ENCODE results near the gene GKN1.

The GKN1 gene

DNA sequence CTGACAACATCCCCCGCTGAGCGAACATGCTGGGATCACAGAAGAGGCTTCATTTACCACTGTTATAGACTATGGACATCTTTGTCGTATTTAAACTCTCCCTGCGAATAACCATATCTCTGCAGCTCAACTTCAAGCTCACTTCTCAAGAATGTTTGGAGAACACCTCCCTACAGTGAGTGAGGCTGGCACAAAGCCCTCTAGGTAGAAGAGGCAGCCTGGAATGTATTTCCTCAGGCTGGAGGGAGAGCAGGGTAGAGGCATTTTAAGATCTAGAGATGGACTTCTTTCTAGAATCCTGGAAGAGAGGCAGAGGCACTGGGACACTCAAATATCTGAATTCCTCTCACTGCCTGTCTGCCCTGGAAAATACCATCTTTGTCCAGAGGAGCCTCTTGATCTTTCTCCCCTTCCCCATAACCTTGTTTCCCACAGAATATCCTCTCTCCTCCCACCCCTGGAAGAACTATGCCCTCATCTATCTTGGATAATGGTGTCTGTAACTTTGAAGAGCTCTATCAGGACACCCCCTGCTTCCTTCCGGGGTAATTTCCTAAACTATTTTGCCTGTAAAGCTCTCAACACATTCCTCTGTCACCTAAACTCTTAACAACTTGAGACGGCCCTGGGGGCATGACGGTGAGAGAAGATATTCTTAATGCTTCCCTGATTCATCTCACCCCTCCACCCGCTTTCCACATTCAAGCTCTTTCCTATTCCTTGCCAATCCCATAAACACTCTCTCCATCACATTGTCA, 36.2 kb downstream of the GKN1 start:
- DNase-seq = no peak

DNA sequence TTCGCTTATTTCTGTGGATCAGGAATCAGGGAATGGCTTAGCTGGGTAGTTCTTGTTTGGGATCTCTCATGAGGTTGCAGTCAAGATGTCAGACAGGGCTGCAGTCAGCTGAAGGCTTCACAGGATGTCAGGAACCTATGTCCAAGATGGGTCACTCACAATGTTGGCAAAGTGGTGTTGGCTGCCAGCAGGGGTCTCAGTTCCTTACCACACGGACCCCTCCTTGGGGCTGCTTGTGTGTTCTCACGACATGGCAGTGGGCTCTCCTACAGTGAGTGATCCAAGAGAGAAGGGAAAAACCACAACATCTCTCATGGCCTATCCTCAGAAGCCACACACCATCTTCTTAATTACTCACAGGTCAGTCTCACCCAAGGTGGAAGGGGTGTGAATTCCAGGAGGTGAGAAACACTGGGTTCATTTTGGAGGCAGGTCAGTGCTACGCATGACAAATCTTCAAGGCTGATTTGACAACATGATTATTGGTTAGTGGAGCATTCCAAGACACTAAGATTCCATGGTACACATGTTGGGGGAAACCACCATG, 37.2 kb downstream of the GKN1 start:
- no peak for DNase-seq

DNA sequence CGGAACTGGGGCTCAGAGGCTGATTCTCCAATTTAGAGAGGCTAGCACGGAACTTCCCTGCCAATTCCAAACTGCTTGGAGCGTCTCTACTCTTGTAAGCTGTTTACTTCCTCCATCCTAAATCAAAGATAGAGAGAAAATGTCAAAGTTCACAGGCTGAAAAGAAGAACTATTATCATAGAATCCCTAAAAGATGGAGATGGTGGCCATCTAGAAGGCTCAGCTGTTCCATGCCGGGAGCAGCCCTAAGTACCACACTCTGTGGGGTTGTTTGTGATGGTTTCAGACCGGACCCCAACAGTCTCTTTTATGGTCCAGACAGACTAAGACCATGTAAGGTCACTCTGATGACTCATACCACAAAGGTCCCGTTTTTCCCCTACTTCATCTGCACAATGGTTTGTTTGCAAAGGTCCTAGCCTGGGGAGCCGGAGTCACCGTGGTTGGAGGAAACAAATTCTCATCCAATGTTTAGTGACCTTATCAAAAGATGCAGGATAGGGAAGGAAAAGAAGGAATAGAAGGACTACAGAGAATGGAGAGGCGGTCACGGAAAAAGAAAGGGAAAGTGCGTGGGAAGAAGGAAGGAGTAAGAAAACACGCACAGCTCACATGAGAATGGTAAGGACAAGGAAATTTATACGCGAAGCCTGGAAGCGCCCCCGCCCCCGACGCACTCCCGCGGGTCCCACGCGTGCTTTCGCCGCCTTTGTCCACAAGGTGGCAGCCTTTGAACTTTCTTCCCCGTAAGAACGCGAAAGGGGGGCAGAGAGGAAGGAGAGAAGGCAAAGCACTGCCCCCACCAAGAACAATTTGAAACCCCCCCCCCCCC, 38.1 kb downstream of the GKN1 start:
- peak; percentile 20 for DNase-seq

DNA sequence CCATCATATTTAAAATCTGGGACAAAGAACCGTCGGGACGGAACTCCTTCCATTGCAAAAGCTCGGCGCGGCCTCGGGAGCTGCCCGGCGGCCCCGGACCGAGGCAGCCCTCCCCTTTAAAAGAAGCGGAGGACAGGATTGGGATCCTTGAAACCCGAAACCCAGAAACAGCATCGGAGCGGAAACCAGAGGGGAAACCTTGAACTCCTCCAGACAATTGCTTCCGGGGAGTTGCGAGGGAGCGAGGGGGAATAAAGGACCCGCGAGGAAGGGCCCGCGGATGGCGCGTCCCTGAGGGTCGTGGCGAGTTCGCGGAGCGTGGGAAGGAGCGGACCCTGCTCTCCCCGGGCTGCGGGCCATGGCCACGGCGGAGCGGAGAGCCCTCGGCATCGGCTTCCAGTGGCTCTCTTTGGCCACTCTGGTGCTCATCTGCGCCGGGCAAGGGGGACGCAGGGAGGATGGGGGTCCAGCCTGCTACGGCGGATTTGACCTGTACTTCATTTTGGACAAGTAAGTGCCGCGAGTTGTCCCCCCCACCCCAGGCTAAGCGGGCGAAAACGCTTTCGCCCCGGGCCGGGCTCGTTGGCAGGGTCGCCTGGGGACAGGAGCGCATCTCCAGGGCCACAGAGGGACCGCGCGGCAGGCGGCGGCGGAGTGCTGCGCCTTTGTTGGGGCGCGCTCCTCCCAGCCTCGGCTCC, 38.9 kb downstream of the GKN1 start, which contains the start of gene ANTXR1:
Gene ANTXR1, plus strand, starts transcription at position 38 of the 698 bp plus-strand sequence. Its CDS starts 321 bp downstream, at position 359.
- no peak for DNase-seq

DNA sequence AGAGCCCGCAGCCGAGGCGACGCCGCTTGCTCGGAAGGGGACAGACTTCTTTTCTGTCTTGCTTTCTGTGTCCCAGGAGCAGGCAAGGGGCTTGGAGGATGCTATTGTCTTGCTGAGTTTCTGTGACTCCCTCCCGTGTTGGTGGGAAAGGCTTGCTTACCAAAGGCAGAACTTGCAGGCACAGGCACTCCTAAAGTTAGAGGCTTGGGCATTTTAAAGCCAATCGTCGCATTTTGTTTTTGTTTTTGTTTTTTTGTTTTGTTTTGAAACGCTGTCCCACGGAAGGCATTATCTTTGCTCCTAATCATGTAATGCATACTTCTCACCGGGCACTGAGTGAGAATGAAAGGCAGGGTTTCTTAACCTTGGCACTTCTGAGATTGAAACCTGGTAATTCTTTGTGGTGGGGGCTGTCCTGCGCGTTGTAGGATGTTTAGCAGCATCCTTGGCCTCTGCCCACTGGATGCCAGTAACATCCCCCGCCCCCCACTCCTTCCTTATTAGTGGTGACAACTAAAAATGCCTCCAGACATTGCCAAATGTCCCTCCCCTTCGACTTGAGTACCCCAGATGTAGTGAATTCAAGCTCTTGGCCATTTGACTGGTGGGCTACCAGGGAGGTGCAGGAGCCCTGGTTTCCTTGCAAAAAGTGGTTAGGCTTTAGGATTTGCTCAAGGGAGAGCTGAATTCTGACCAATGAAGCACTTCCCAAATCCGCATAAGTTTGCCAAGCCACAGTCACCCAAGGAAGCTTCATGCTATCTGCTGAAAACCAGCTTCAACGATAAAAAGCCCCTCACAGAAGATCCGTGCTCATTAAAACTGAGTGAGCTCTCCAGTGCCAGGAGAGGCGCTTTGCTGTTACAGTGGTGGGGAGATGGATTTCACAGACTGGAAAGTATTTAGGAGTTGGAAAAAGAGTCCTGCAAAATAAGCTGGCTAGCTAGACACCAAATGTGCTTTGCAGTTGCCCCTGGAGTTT, 39.7 kb downstream of the GKN1 start:
- no peak for DNase-seq

DNA sequence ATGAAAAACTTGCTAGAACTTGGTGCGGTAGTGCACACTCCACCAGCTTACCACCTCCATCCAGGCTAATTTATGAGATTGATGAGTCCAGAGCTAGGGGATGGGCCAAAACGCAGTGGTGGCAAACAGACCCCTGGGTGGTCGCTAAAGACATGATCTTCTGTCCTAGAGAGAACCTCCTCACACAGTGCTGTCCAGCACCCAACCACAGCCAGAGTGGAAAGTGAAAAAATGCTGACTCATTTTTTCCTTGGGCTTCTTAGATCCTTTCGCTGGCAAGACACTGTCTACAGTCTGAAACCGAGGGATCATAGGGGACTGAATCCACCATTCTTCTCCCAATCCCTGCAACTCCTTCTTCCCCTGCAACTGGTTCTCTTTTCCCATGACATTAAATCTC, 42.6 kb downstream of the GKN1 start:
- DNase-seq = no peak

DNA sequence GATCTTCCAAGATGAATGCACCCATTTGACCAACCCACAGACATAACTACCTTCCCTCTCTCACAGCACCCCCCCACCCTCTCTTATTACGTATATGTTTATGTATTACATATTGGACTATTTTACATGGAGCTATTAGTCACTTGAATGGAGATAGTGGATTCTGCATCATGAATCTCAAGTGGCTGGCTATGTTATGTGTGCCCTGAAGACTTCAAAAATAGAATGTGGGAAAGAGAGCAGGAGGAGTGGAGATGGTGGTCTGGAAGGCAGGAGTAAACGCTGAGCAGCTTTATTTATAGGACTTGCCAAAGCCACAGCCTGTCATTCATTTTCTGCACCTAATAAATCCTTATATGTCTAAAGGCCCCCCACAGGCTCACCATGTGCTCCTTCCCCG, 43.4 kb downstream of the GKN1 start:
- no peak for DNase-seq

DNA sequence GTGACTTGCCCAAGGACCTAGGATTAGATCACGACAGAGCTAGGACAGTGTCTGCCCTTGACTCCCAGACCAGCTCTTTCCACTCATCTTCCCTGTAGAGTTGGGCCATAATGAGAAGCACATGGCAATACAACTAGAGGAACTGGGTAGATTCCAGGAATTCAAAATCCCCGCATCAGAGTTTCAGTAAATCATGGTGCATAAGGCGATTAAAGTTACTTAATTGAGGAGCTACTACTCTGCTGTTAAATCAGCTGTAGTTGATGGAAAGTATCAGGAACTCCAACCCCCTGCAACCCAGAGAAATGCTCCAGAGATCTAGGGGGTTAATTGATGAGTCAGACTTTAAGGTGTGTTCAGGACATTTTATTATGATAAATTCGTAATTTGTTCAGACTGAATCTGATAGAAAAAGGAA, 44.3 kb downstream of the GKN1 start:
- DNase-seq = no peak

DNA sequence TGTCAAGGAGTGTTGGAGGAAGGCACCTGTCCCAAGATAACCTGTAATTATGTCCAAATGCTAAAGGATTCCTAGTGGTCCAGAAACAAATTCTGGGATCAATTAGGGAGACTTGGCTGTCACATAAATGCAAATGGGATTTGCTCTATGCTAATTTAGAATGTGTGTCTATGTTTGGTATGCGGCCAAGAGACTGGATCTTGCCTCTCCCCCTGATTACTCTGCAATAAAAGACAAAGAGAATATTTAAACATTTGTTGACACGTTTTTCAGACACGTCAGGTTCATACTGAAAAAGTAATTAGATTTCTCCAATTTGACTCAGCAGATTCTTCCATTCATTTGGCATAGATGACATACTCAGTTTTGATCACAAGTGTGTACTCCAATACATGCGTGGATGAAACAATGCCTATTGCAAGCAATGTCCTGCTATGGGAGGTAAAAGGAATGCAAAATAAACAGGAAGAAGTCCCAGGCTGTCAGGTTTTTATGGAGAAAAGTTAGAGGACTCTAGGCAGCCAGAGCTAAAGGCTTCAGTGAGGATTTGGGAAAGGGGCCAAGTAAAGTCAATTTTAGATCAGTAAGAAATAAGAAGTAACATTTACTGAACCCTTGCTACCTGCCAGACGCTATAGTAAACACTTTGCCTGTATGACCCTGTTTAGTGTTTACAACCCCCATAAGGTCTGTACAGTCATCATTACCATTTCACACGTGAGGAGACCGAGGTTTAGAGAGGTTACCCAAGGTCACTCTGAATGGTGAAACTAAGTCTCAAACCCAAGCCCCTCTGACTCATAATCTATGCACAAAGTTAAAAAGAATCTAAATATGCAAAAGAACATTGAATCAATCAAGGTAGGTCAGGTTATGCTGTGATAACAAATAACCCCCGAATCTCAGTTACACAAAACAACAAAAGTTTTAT, 46.3 kb downstream of the GKN1 start:
- no peak for DNase-seq

DNA sequence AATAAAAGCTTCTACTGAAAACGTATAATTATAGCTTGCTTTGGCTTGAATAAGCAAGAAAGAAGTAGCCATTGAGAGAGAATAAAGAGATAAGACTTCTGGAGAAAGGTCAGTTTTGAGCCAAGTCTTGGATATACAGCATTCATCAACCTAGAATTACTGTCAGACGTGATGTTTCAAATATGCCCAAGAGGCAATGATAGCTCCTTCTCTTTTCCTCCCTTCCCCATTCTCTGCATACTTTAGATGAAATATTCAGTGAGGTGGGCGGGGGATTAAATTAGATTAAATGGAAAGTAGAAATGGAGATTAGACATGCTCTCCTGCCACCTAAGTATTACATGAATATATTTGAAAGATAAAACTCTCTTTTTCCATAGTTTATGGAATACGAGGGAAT, 47.3 kb downstream of the GKN1 start:
- no peak for DNase-seq

DNA sequence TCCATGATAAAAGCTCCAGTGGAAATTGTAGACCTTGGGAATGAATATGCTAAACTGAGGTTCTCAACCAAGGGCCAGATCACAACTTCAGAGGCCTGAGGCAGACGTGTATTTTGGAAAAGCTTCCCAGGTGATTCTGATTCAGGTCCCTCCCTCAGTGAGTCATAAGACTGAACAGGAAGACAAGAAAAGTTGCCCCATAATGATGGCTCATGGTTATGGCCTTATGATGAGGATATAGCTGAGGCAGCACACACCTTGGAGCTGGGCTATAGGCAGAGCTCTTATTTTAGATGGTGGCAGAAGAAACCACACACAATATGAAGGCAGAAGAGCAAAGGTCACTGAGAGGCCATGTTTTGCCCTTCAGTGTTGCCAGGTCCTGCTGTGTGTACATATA, 48.1 kb downstream of the GKN1 start:
- DNase-seq = no peak

DNA sequence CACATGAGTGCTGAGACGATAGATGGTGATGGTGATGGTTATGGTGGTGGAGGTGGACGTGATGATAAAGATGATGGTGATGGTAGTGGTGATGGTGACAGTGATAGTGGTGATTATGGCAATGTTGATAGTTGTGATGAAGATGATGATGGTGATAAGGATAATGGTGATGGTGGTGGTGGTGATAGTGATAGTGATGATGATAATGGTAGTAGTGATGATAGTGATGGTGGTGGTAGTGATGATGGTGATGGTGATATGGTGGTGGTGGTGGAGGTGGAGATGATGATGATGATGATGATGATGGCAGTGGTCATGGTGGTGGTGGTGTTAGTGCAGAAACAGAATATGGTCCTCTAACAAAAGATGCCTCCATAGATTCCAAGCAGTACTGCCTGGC, 48.8 kb downstream of the GKN1 start:
- no peak for DNase-seq

DNA sequence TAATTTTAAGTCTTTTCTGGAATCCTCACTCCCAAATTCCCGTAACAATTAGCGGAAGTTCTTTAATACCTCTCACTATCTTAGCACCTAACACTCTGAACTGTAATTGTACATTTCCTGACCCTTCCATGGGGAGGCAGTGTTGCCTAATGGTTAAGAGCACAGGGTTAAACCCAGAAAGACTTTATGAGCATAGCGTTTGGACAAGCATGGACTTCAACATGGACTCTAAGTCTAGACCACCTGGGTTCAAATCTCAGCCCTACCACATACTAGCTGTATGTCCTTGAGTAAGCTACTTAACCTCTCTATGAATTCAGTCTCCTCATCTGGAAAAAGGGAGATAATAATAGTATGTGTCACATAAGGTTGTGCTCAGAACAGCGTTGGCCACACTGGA, 51.6 kb downstream of the GKN1 start:
- DNase-seq = no peak

DNA sequence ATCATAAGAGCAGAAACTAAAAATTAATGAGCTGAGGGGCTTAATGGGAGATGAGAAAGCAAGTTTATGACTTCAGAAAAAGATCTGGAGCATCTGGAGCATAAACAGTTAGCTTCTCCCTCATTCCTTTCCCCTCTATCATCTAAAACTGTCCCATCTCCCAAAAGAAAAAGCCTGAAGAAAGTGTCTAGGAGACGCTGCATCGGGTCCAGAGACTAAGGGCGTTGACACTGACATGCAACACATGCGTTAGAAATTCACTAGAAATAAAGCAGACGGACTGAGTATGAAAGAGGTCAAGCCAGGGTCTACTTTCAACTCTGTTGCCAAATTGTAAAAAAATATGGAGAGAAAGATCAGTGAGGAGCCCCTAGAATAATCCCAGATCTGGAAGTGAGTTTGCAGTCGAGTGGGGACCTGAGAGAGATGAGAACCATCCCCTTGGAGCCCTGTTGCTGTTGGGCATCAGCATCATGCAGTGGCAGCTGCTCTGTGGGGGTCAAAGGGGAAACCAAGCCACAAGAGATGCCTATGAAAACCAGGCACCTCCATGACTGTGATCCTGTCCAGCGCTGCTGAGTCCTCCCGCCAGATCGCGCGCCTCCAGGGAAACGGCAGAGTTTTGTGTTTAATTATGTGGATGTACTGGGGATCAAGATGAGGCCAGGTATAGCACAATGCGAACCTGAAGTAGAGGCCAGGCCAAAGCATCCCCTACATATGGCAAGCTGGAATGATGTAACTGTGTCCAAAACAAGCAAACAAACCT, 52.4 kb downstream of the GKN1 start:
- no peak for DNase-seq
